DND-41 (cell line): ENCODE data around the gene TMIGD1.

Experiments
- ATAC-seq: fragments of 200-7000 bp; cut with Tn5 transposase; 3 replicates; pipeline ENCODE4 v1.9.1; 2021; ENCODE audit warnings: low read depth; ENCODE audit not compliant: insufficient read depth
- DNase-seq: peaks from one replicate; pipeline ENCODE4 v3.0.0-alpha.2; 2020
- H2AFZ ChIP-seq: 2 replicates; pipeline ENCODE4 v1.6.0; 2012; ENCODE audit warnings: low read depth, low read length
- H3K27ac ChIP-seq: 2 replicates; pipeline ENCODE4 v1.5.1; 2012; ENCODE audit warnings: low read length, inconsistent platforms
- H3K27me3 ChIP-seq: fragments of 200-600 bp; sonication (generic); 2 replicates; pipeline ENCODE4 v1.6.0; 2012; ENCODE audit warnings: low read length, mild to moderate bottlenecking, inconsistent platforms; ENCODE audit not compliant: insufficient read depth, poor library complexity
- H3K36me3 ChIP-seq: 2 replicates; pipeline ENCODE4 v1.5.1; 2012; ENCODE audit warnings: low read length, inconsistent platforms; ENCODE audit not compliant: insufficient read depth
- H3K4me1 ChIP-seq: 2 replicates; pipeline ENCODE4 v1.5.1; 2012; ENCODE audit warnings: mild to moderate bottlenecking, low read length; ENCODE audit not compliant: insufficient read depth
- H3K4me2 ChIP-seq: 2 replicates; pipeline ENCODE4 v1.6.0; 2012; ENCODE audit warnings: mild to moderate bottlenecking, moderate library complexity, low read length, inconsistent platforms; ENCODE audit not compliant: insufficient read depth
- H3K4me3 ChIP-seq, 2 experiments: fragments of 200-600 bp in 1 of 2; shearing (Covaris generic) in 1 of 2; 2 replicates each; pipeline ENCODE4 v1.5.1; 2012 to 2016; ENCODE audit warnings: inconsistent platforms in 2 of 2, low read length in 2 of 2, mild to moderate bottlenecking in 2 of 2, low read depth in 1 of 2, moderate library complexity in 1 of 2
- H3K79me2 ChIP-seq: 2 replicates; pipeline ENCODE4 v1.6.0; 2012; ENCODE audit warnings: low read length, inconsistent platforms; ENCODE audit not compliant: insufficient read depth
- H3K9ac ChIP-seq: 2 replicates; pipeline ENCODE4 v1.6.0; 2012; ENCODE audit warnings: low read depth, mild to moderate bottlenecking, inconsistent platforms, low read length, moderate library complexity
- H3K9me3 ChIP-seq: 2 replicates; pipeline ENCODE4 v1.5.1; 2012; ENCODE audit warnings: low read length, moderate library complexity, mild to moderate bottlenecking, inconsistent platforms; ENCODE audit not compliant: insufficient read depth, severe bottlenecking
- H4K20me1 ChIP-seq: 2 replicates; pipeline ENCODE4 v1.6.0; 2012; ENCODE audit warnings: low read length; ENCODE audit not compliant: insufficient read depth
- CTCF ChIP-seq: IDR thresholded peaks from 2 replicates; pipeline ENCODE4 v1.5.1; 2012; ENCODE audit warnings: borderline replicate concordance, low read length, moderate library complexity, mild to moderate bottlenecking; ENCODE audit not compliant: poor library complexity, severe bottlenecking; ENCODE audit errors: extremely low read depth
- EZH2 ChIP-seq: IDR thresholded peaks from 3 replicates; pipeline ENCODE4 v1.6.1; 2012; ENCODE audit warnings: borderline replicate concordance, low read depth, mild to moderate bottlenecking, moderate library complexity, low read length, inconsistent platforms; ENCODE audit not compliant: severe bottlenecking

TMIGD1 gene

GRCh38 chr17:30339086-30339485, 5.2 kb upstream of the TMIGD1 start:
- no peak overlapping the region for H3K4me3 ChIP-seq
- H3K9ac ChIP-seq: no peak overlapping the region
- no peak overlapping the region for H3K27ac ChIP-seq
- no peaks in the 10 kb centered on the region for H3K27me3 ChIP-seq
- DNase-seq (no peak), ATAC-seq (no peak)
- no peak overlapping the region for H3K4me2 ChIP-seq
- no peak overlapping the region for H2AFZ ChIP-seq
- no peaks in the 10 kb centered on the region for H3K4me1 ChIP-seq
- no peaks in the 10 kb centered on the region for H3K36me3 ChIP-seq
- no peaks in the 10 kb centered on the region for H3K9me3 ChIP-seq
- no peaks in the 10 kb centered on the region for H3K79me2 ChIP-seq
- H4K20me1 ChIP-seq: no peaks in the 10 kb centered on the region
- TF ChIP-seq CTCF (no peak), EZH2 (no peak)

DNA sequence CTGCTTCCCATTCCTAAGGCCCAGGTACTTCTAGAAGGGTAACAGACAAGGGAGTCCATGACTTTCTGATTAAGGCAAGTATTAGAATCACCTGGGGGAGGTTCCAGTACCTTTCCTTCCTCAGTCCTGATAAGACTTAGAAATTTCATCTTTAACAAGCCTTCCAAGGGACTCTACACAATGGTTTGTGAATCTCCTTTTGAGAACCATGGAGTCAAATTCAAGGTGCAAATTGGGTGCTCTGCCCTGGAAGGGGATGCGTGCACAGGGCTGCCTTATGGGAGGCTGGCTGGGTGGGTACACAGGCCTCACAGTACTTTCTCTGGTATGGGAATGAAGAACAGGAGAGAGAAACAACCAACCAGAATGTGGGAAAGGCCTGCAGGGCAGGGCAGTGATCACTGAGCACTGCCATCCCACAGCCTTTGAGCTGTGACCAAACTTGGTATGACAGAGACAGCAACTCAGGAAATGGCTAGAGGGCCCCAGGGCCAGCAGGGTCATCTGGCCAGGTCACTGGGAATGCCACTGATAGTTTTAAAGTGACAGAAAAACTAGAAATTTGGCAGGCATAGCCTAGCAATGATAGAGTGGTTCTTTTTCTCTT, 3.6 kb upstream of the TMIGD1 start:
- Histone ChIP-seq H3K4me2 (no peak overlapping the region), H3K9me3 (no peaks in the 10 kb centered on the region), H3K4me3 (no peak overlapping the region), H3K4me1 (peaks cover 5% of the 10 kb centered on the region), H4K20me1 (no peaks in the 10 kb centered on the region), H3K79me2 (no peaks in the 10 kb centered on the region), H2AFZ (no peak overlapping the region), H3K27me3 (no peaks in the 10 kb centered on the region), H3K36me3 (no peaks in the 10 kb centered on the region), H3K9ac (no peak overlapping the region), H3K27ac (no peak overlapping the region)
- DNase-seq: no peak
- no peak for ATAC-seq
- no peak for TF ChIP-seq CTCF
- TF ChIP-seq EZH2: no peak

DNA sequence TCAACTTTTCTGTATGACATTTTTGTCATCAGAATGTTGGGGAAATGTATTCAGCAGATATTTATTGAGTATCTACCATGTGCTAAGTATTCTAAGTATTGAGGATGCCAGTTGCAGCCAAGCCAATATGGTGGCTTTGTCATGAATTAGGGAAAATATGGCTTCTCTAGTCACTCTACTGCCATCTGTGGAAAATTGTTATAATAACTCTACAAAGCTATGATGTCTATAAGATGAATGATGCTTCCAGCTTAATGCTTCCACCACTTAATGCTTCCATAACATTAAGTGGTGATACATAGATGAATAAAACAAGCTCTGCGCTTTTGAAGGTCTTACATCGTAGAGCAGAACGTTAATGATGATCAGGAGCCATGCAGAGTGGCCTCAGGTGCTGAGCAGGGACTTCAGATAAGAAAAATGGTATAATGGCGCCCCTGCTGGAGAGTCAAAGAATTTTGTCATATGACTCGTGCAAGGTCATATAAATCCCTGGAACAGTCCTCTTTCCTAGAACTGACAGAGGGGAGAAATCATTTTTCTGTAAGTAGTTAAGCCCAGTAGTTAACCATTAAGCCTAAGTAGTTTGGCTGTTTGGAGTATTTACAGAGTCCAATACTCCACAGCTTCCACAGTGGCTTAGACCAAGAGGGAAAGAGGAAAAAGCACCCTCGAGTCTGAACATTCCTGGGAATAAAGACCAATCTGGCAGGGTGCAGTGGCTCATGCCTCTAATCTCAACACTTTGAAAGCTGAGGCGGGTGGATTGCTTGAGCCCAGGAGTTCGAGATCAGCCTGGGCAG, 2.7 kb upstream of the TMIGD1 start:
- DNase-seq: peak; percentile 66
- peak; percentile 73 for ATAC-seq
- Histone ChIP-seq H3K9ac (no peak overlapping the region), H3K4me3 (no peak overlapping the region), H3K79me2 (no peaks in the 10 kb centered on the region), H3K4me1 (peaks cover 14% of the 10 kb centered on the region), H3K27me3 (no peaks in the 10 kb centered on the region), H3K9me3 (no peaks in the 10 kb centered on the region), H4K20me1 (no peaks in the 10 kb centered on the region), H3K27ac (no peak overlapping the region), H3K4me2 (no peak overlapping the region), H3K36me3 (no peaks in the 10 kb centered on the region), H2AFZ (no peak overlapping the region)
- no peak for TF ChIP-seq EZH2
- TF ChIP-seq CTCF: peak; percentile 81
